Measurements from ENCODE around the gene HS3ST3A1. TPM values are rescaled to one million over a fixed set of nuclear protein-coding genes. Genes with fewer than 3 reads are reported as not detected.

The HS3ST3A1 gene
- total and polyA plus RNA-seq, 8 donors, result 0.56 to 10.7 (median 1.8) TPM; not detected in 1

DNA sequence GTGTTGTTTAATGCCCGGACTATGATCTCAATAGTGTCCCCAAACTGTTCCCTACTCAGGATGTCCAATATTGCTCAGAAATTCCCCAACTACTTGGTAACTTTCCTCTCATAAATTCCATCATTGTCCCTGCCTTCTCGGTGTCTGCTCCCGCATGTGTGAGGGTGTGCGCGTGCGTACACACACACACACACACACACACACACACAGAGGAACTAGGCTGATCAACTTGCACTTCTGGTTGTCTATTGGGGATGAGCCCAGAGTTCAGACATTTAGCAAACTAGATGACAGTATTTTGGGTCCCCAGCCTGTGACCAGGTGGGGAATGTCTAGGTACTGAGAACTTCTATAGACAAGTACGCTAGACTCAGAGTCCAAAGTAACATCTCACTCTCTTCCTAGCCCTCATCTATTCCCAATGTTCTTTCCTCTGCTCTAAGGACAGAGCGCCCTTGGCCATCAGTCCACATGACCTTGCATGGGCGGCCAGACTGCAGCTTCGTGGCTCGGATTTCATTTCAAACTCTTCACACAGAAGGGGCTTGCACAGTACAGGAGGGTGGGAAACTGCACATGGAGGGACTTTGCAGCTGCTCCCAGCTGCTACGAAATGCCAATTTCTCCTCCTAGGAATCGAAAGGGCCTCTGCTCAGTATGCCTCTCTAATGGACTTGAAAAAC is 5.3 kb downstream of the HS3ST3A1 start:
- peaks cover 8 to 18% (median 11%) of the 10 kb centered on the region in 4 donors for H3K4me1 ChIP-seq
- intact Hi-C loops (cut with DNase I; ENCODE audit: low total_unique reads), result loop anchor here (5.0 kb wide), 2 partner anchors 706 to 1326 kb away; partner anchors contain the start of gene HS3ST3B1
- WGBS, 5 donors, result 67 to 82% (median 77%) methylated on average over 13 of the region's 13 CpGs
- peak overlapping the region in 1 of 5 donors; percentile 20 for H3K27ac ChIP-seq
- no peaks in the 10 kb centered on the region for H3K36me3 ChIP-seq
- H3K27me3 ChIP-seq, result peaks cover 9 to 50% (median 22%) of the 10 kb centered on the region in 3 donors
- H3K4me3 ChIP-seq, result no peak overlapping the region
- TF ChIP-seq POLR2AphosphoS5 (IDR thresholded peaks at IDR 0.05) (no peak), POLR2A (IDR thresholded peaks at IDR 0.05) (no peak), EP300 (IDR thresholded peaks at IDR 0.05) (no peak)
- TF ChIP-seq, protein P1, sequence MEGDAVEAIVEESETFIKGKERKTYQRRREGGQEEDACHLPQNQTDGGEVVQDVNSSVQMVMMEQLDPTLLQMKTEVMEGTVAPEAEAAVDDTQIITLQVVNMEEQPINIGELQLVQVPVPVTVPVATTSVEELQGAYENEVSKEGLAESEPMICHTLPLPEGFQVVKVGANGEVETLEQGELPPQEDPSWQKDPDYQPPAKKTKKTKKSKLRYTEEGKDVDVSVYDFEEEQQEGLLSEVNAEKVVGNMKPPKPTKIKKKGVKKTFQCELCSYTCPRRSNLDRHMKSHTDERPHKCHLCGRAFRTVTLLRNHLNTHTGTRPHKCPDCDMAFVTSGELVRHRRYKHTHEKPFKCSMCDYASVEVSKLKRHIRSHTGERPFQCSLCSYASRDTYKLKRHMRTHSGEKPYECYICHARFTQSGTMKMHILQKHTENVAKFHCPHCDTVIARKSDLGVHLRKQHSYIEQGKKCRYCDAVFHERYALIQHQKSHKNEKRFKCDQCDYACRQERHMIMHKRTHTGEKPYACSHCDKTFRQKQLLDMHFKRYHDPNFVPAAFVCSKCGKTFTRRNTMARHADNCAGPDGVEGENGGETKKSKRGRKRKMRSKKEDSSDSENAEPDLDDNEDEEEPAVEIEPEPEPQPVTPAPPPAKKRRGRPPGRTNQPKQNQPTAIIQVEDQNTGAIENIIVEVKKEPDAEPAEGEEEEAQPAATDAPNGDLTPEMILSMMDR (IDR thresholded peaks at IDR 0.05), result no peak
- H3K9me3 ChIP-seq, result no peaks in the 10 kb centered on the region
- no peak for DNase-seq

DNA sequence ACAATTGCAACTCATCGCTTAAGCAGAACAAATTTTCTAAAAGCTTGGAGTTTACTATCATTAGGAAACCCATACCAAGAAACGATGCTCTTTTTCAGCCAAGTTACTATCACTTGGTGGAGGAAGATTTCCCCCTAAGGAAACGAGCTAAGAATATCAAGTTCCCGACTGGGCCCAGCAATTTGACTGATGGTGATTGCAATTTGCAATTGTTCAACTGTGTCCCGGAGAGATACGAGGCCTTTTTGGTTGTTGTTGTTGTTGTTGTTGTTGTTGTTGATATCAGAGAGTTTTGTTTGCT is 6.2 kb downstream of the HS3ST3A1 start:
- 69 to 82% (median 78%) methylated on average over 6 of the region's 6 CpGs for WGBS, 5 donors
- Histone ChIP-seq H3K4me1 (peaks cover 0 to 10% (median 3%) of the 10 kb centered on the region in 4 donors), H3K9me3 (no peaks in the 10 kb centered on the region), H3K36me3 (no peaks in the 10 kb centered on the region), H3K27me3 (peaks cover 3 to 42% (median 14%) of the 10 kb centered on the region in 3 donors), H3K27ac (no peak overlapping the region), H3K4me3 (no peak overlapping the region)
- no peak for TF ChIP-seq POLR2A (IDR thresholded peaks at IDR 0.05)
- TF ChIP-seq EP300 (IDR thresholded peaks at IDR 0.05), result no peak
- TF ChIP-seq POLR2AphosphoS5 (IDR thresholded peaks at IDR 0.05), result no peak
- TF ChIP-seq, protein P1 (IDR thresholded peaks at IDR 0.05), result no peak
- no peak for DNase-seq
- intact Hi-C loops (cut with DNase I; ENCODE audit: low total_unique reads), result loop anchor here (5.0 kb wide), 2 partner anchors 707 to 1327 kb away; partner anchors contain the start of gene HS3ST3B1

DNA sequence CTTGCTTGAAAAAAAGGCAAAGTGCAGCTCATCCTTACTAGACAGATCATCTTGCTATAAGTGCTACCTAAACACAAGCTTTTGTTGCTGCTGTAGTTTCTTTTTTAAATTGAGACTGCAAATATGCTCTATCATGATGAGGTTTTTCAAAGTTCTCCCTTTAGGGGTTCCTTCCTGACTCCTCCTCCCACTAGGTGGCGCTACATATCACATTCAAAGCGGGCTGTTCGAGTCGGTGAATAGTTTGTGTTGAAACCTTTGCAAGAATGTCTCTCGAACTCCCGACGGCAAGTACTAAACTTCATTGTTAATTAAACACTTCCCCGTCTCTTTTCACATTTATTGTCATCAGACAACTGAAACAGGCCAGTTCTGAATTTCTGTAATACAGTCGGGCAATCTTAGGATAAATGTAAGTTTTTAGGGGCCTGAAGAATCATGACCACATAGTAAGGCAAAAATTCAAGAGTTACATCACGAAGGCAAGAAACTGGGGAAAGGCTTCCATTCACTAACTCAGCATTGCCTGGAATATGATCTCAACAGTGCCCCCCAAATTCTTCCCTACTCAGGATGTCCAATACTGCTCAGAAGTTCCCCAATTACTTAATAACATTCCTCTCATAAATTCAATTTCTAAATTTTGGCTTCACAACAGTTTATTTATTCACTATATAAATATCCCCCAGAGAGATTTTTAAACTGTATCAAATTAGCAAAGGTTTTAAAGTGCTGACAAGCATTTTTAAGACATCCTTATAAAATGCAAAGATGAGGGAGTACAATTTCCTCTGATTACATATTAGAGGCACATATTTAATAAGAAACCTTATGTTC is 6.7 kb downstream of the HS3ST3A1 start:
- intact Hi-C loops (cut with DNase I; ENCODE audit: low total_unique reads), result loop anchor here (5.0 kb wide), 2 partner anchors 707 to 1327 kb away; partner anchors contain the start of gene HS3ST3B1
- Histone ChIP-seq H3K27ac (no peak overlapping the region), H3K36me3 (no peaks in the 10 kb centered on the region), H3K4me3 (no peak overlapping the region), H3K4me1 (peaks cover 0 to 7% (median 0%) of the 10 kb centered on the region in 4 donors), H3K27me3 (peaks cover 0 to 36% (median 8%) of the 10 kb centered on the region in 3 donors), H3K9me3 (no peaks in the 10 kb centered on the region)
- WGBS, 5 donors, result 13 to 18% (median 15%) methylated on average over 10 of the region's 10 CpGs
- TF ChIP-seq, protein P1 (IDR thresholded peaks at IDR 0.05), result peak in 5 of 7 experiments; percentile 55 to 88 (median 82)
- TF ChIP-seq EP300 (IDR thresholded peaks at IDR 0.05) (no peak), POLR2A (IDR thresholded peaks at IDR 0.05) (no peak), POLR2AphosphoS5 (IDR thresholded peaks at IDR 0.05) (peak in 1 of 3 donors; percentile 21)
- peak; percentile 74 to 92 for DNase-seq

DNA sequence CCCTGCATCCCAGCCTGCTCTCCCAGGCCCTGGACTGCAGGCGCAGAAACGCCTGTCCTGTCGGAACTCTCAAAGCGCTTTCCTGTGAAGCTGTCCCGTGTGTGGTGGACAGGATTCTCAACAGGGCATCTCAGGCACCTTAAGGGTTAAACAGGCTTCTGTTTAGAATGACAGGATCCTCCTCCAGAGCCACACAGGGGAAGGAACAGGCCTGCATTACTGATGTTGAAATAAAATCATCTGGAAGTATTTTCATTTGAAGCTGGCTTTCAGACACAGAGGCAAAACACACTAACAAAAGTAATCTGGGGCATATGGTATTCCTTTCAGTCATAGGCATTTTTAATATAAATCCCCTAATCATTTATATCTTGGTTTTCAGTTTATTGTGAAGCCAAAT is 7.4 kb downstream of the HS3ST3A1 start:
- H3K27me3 ChIP-seq, result peaks cover 0 to 30% (median 5%) of the 10 kb centered on the region in 3 donors
- H3K27ac ChIP-seq, result no peak overlapping the region
- no peaks in the 10 kb centered on the region for H3K36me3 ChIP-seq
- intact Hi-C loops (cut with DNase I; ENCODE audit: low total_unique reads), result no loop called here
- DNase-seq, result no peak
- no peak overlapping the region for H3K4me3 ChIP-seq
- WGBS, 5 donors, result 84 to 95% (median 88%) methylated on average over 5 of the region's 5 CpGs
- TF ChIP-seq EP300 (IDR thresholded peaks at IDR 0.05) (no peak), POLR2A (IDR thresholded peaks at IDR 0.05) (no peak), POLR2AphosphoS5 (IDR thresholded peaks at IDR 0.05) (no peak)
- TF ChIP-seq, protein P1 (IDR thresholded peaks at IDR 0.05), result no peak
- H3K9me3 ChIP-seq, result no peaks in the 10 kb centered on the region
- H3K4me1 ChIP-seq, result peaks cover 0 to 7% (median 0%) of the 10 kb centered on the region in 4 donors
